Gastroesophageal sphincter (tissue), 4 donors: ENCODE data around the gene DNAAF9. TPM values are rescaled to one million over a fixed set of nuclear protein-coding genes. Genes with fewer than 3 reads are reported as not detected.

Experiments
- ATAC-seq: fragments of 150-250 bp; one replicate; pipeline ENCODE4 v1.9.1; 2016; ENCODE audit warnings: mild to moderate bottlenecking, moderate library complexity
- H3K27ac ChIP-seq, 4 donors: fragments of 200-600 bp; sonication (generic) in 3 of 4; 1 replicate in 3 of 4; 2 replicates in 1 of 4; pipeline ENCODE4 v1.5.1; 2016 to 2019
- H3K27me3 ChIP-seq: fragments of 200-600 bp; sonication (generic); one replicate; pipeline ENCODE4 v1.5.1; 2019
- H3K36me3 ChIP-seq, 2 donors: fragments of 200-600 bp; sonication (generic); one replicate each; pipeline ENCODE4 v1.5.1; 2019; ENCODE audit warnings: control low read depth in 1 of 2
- H3K4me1 ChIP-seq, 3 donors: fragments of 200-600 bp; sonication (generic); 1 replicate in 2 of 3; 2 replicates in 1 of 3; pipeline ENCODE4 v1.5.1; 2016 to 2019; ENCODE audit warnings: control low read depth in 2 of 3
- H3K4me3 ChIP-seq, 2 donors: fragments of 200-600 bp; sonication (generic); one replicate each; pipeline ENCODE4 v1.5.1; 2019; ENCODE audit warnings: mild to moderate bottlenecking in 1 of 2, moderate library complexity in 1 of 2
- H3K9me3 ChIP-seq, 3 donors: fragments of 200-600 bp; sonication (generic); one replicate each; pipeline ENCODE4 v1.5.1; 2017 to 2019; ENCODE audit warnings: control low read depth in 2 of 3
- CTCF ChIP-seq, 4 experiments: fragments of 200-600 bp in 2 of 4; fragments of 450-650 bp in 2 of 4; sonication (generic) in 1 of 4; IDR thresholded peaks; one replicate each; pipeline ENCODE4 v1.5.1; 2017 to 2019; ENCODE audit warnings: antibody characterized with exemption in 4 of 4, mild to moderate bottlenecking in 2 of 4, moderate library complexity in 2 of 4
- EP300 ChIP-seq: sonication (generic); formaldehyde crosslinking; IDR thresholded peaks from one replicate; pipeline ENCODE4 v1.6.1; 2017; ENCODE audit warnings: antibody characterized with exemption, mild to moderate bottlenecking
- POLR2A ChIP-seq, 2 donors: fragments of 450-650 bp; IDR thresholded peaks; one replicate each; pipeline ENCODE4 v1.6.1; 2017; ENCODE audit warnings: antibody characterized with exemption in 2 of 2, mild to moderate bottlenecking in 2 of 2, moderate library complexity in 1 of 2
- POLR2AphosphoS5 ChIP-seq: sonication (generic); formaldehyde crosslinking; IDR thresholded peaks from one replicate; pipeline ENCODE4 v1.6.1; 2017; ENCODE audit warnings: antibody characterized with exemption
- WGBS, 2 donors: methylation state at CpG; one replicate each; pipeline ENCODE4 v1.1.5; 2018; ENCODE audit warnings: low coverage in 1 of 2; 5-methylcytosine and 5-hydroxymethylcytosine counted together
- total RNA-seq, 4 donors: library from RNA; depleted of rRNA; stranded (reverse); fragments of >200 nt; gene quantifications; one replicate each; pipeline ENCODE4 v1.1.0, GENCODE V29; 2016

DNAAF9 gene
- total RNA-seq, 4 donors from 2014 or later = 30.3 to 59.4 (median 35.9) TPM

GRCh38 chr20:3403741-3404140, 3.7 kb downstream of the DNAAF9 start:
- WGBS, 2 donors = 80 to 89% methylated on average over 1 to 2 of the region's 2 CpGs
- Histone ChIP-seq H3K4me1 (peaks cover 5 to 63% (median 25%) of the 10 kb centered on the region in 3 donors), H3K4me3 (no peak overlapping the region), H3K27me3 (no peaks in the 10 kb centered on the region), H3K27ac (peak overlapping the region in 1 of 4 donors; percentile 15), H3K36me3 (no peaks in the 10 kb centered on the region), H3K9me3 (no peaks in the 10 kb centered on the region)
- no peak for ATAC-seq
- TF ChIP-seq CTCF (IDR thresholded peaks at IDR 0.05) = no peak
- TF ChIP-seq POLR2AphosphoS5 = no peak
- TF ChIP-seq EP300 = no peak
- TF ChIP-seq POLR2A (IDR thresholded peaks at IDR 0.05) = no peak

GRCh38 chr20:3402453-3402852, 5.0 kb downstream of the DNAAF9 start:
- Histone ChIP-seq H3K36me3 (no peaks in the 10 kb centered on the region), H3K9me3 (no peaks in the 10 kb centered on the region), H3K27ac (no peak overlapping the region), H3K4me1 (peaks cover 8 to 74% (median 28%) of the 10 kb centered on the region in 3 donors), H3K27me3 (no peaks in the 10 kb centered on the region), H3K4me3 (no peak overlapping the region)
- TF ChIP-seq CTCF (IDR thresholded peaks at IDR 0.05) (no peak), EP300 (no peak), POLR2AphosphoS5 (no peak), POLR2A (IDR thresholded peaks at IDR 0.05) (no peak)
- 86 to 97% methylated on average over 4 to 6 of the region's 6 CpGs for WGBS, 2 donors
- no peak for ATAC-seq

- no peak for ATAC-seq
- no peak for TF ChIP-seq CTCF (IDR thresholded peaks at IDR 0.05)
- TF ChIP-seq POLR2A (IDR thresholded peaks at IDR 0.05) = no peak
- no peak for TF ChIP-seq EP300
- no peak for TF ChIP-seq POLR2AphosphoS5
- 68 to 74% methylated on average over 4 of the region's 4 CpGs for WGBS, 2 donors
- peaks cover 8 to 64% (median 23%) of the 10 kb centered on the region in 3 donors for H3K4me1 ChIP-seq
- no peaks in the 10 kb centered on the region for H3K36me3 ChIP-seq
- no peak overlapping the region for H3K4me3 ChIP-seq
- H3K27ac ChIP-seq = peak overlapping the region in 2 of 4 donors; percentile 6 to 33
- no peaks in the 10 kb centered on the region for H3K27me3 ChIP-seq
- H3K9me3 ChIP-seq = no peaks in the 10 kb centered on the region
Observed at GRCh38 chr20:3400260-3401155, 7.0 kb downstream of the DNAAF9 start.

GRCh38 chr20:3398681-3399252, 8.7 kb downstream of the DNAAF9 start:
- Histone ChIP-seq H3K27ac (no peak overlapping the region), H3K4me3 (no peak overlapping the region), H3K4me1 (peaks cover 8 to 60% (median 23%) of the 10 kb centered on the region in 3 donors), H3K36me3 (no peaks in the 10 kb centered on the region), H3K27me3 (no peaks in the 10 kb centered on the region), H3K9me3 (no peaks in the 10 kb centered on the region)
- no peak for TF ChIP-seq CTCF (IDR thresholded peaks at IDR 0.05)
- no peak for TF ChIP-seq EP300
- TF ChIP-seq POLR2AphosphoS5 = no peak
- TF ChIP-seq POLR2A (IDR thresholded peaks at IDR 0.05) = no peak
- 42 to 53% methylated on average over 1 of the region's 1 CpG for WGBS, 2 donors
- no peak for ATAC-seq
